B cell (primary cell): ENCODE measurements around the gene MSLN. TPM values are rescaled to one million over a fixed set of nuclear protein-coding genes. Genes with fewer than 3 reads are reported as not detected.

ENCODE experiments used
- ATAC-seq: fragments of 200-7000 bp; cut with Tn5 transposase; one replicate; pipeline ENCODE4 v1.10.0; 2021; ENCODE audit warnings: low read depth, mild to moderate bottlenecking, moderate number of reproducible peaks, moderate library complexity
- CTCF ChIA-PET: fragments of 350-600 bp; sonication (Branson Sonifier 250); formaldehyde crosslinking; loops from one replicate; lab custom pipeline; 2021; ENCODE audit warnings: antibody characterized with exemption, inconsistent platforms; lab: Charles Lee
- POLR2A ChIA-PET: fragments of 350-600 bp; sonication (Branson Sonifier 250); formaldehyde crosslinking; loops from one replicate; lab custom pipeline; 2021; ENCODE audit warnings: antibody characterized with exemption; lab: Charles Lee
- DNase-seq: peaks from one replicate; pipeline ENCODE4 v3.0.0; 2013
- H2AFZ ChIP-seq: 2 replicates; pipeline ENCODE4 v1.6.1; 2012; ENCODE audit warnings: mild to moderate bottlenecking, low read depth, low read length; ENCODE audit not compliant: insufficient read depth, poor library complexity, severe bottlenecking
- H3K27ac ChIP-seq, 2 donors: 1 replicate in 1 of 2; 2 replicates in 1 of 2; pipeline ENCODE4 v1.5.1; 2012 to 2013; ENCODE audit warnings: low read length in 2 of 2, mild to moderate bottlenecking in 2 of 2, moderate library complexity in 1 of 2
- H3K27me3 ChIP-seq, 4 experiments: fragments of 200-600 bp in 1 of 4; sonication (generic) in 1 of 4; replicated peaks in 1 of 4; 1 replicate in 2 of 4; 2 replicates in 2 of 4; pipeline versions ENCODE4 v1.6.1 to v1.7.0; 2013 to 2016; ENCODE audit warnings: low read length in 3 of 4, mild to moderate bottlenecking in 2 of 4, mixed read lengths in 1 of 4, moderate library complexity in 1 of 4; ENCODE audit not compliant: insufficient read depth in 4 of 4, control insufficient read depth in 3 of 4; ENCODE audit errors: control extremely low read depth in 1 of 4
- H3K36me3 ChIP-seq, 2 experiments: replicated peaks in 1 of 2; 1 replicate in 1 of 2; 2 replicates in 1 of 2; pipeline versions ENCODE4 v1.6.1 to v1.7.1; 2013; ENCODE audit warnings: low read length in 1 of 2; ENCODE audit not compliant: insufficient read depth in 2 of 2, control insufficient read depth in 1 of 2; ENCODE audit errors: control extremely low read depth in 1 of 2, extremely low read depth in 1 of 2
- H3K4me1 ChIP-seq, 2 donors: fragments of 200-600 bp in 1 of 2; sonication (generic) in 1 of 2; 1 replicate in 1 of 2; 2 replicates in 1 of 2; pipeline versions ENCODE4 v1.5.1 to v1.6.1; 2013 to 2017; ENCODE audit warnings: low read length in 2 of 2; ENCODE audit not compliant: control insufficient read depth in 2 of 2, insufficient read depth in 2 of 2
- H3K4me2 ChIP-seq: replicated peaks from 2 replicates; pipeline ENCODE3; 2012; ENCODE audit warnings: mild to moderate bottlenecking, low read depth, low read length; ENCODE audit not compliant: poor library complexity, severe bottlenecking
- H3K4me3 ChIP-seq, 5 experiments: fragments of 200-600 bp in 1 of 5; sonication (generic) in 1 of 5; 1 replicate in 3 of 5; 2 replicates in 2 of 5; pipeline versions ENCODE4 v1.5.1 to v1.7.0; 2011 to 2016; ENCODE audit warnings: low read length in 4 of 5, mild to moderate bottlenecking in 4 of 5, low read depth in 2 of 5, control low read depth in 1 of 5, moderate library complexity in 1 of 5; ENCODE audit not compliant: insufficient read depth in 1 of 5; ENCODE audit errors: control extremely low read depth in 1 of 5, extremely low read depth in 1 of 5
- H3K79me2 ChIP-seq: fragments of 200-600 bp; sonication (generic); one replicate; pipeline ENCODE4 v1.6.0; 2016; ENCODE audit warnings: low read length; ENCODE audit not compliant: control insufficient read depth, insufficient read depth
- H3K9ac ChIP-seq: fragments of 200-600 bp; sonication (generic); 2 replicates; pipeline ENCODE4 v1.6.1; 2017; ENCODE audit warnings: mild to moderate bottlenecking, low read length, moderate library complexity
- H3K9me3 ChIP-seq, 3 donors: one replicate each; pipeline versions ENCODE4 v1.6.1 to v1.7.1; 2013; ENCODE audit warnings: low read length in 2 of 3; ENCODE audit not compliant: control insufficient read depth in 2 of 3, insufficient read depth in 1 of 3; ENCODE audit errors: control extremely low read depth in 1 of 3
- H4K20me1 ChIP-seq: 2 replicates; pipeline ENCODE4 v1.6.0; 2012; ENCODE audit warnings: mild to moderate bottlenecking, low read length; ENCODE audit not compliant: insufficient read depth, control insufficient read depth, poor library complexity, severe bottlenecking
- H3K27ac Mint-ChIP-seq: one replicate; pipeline ENCODE4 v1.8.0; 2021; ENCODE audit warnings: mixed read lengths
- H3K27me3 Mint-ChIP-seq: one replicate; pipeline ENCODE4 v1.8.0; 2021; ENCODE audit warnings: mixed read lengths
- H3K4me1 Mint-ChIP-seq: one replicate; pipeline ENCODE4 v1.8.0; 2021; ENCODE audit warnings: mixed read lengths
- H3K4me3 Mint-ChIP-seq: one replicate; pipeline ENCODE4 v1.8.0; 2021; ENCODE audit warnings: mixed read lengths
- H3K9me3 Mint-ChIP-seq: one replicate; pipeline ENCODE4 v1.8.0; 2022; ENCODE audit warnings: mixed read lengths; ENCODE audit not compliant: insufficient read depth
- CTCF ChIP-seq: fragments of 200-600 bp; IDR thresholded peaks from one replicate; pipeline ENCODE4 v1.8.0; 2022; ENCODE audit warnings: antibody characterized with exemption, mild to moderate bottlenecking
- EZH2 ChIP-seq: IDR thresholded peaks from 2 replicates; pipeline ENCODE4 v1.6.1; 2012; ENCODE audit warnings: borderline replicate concordance, low read depth, mild to moderate bottlenecking, moderate library complexity, low read length; ENCODE audit not compliant: insufficient read depth, poor library complexity, severe bottlenecking
- WGBS: methylation state at CpG from one replicate; pipeline ENCODE4 v1.1.5; 2013; ENCODE audit warnings: missing lambda C conversion rate; ENCODE audit not compliant: insufficient coverage; 5-methylcytosine and 5-hydroxymethylcytosine counted together
- intact Hi-C: fragments of 100-400 bp; cut with micrococcal nuclease; formaldehyde crosslinking; loops from one replicate; pipeline ENCODE4 v1.10.0; 2022
- polyA plus RNA-seq: library from polyadenylated mRNA; depleted of rRNA; stranded (reverse); fragments of >200 nt; gene quantifications from 2 replicates; pipeline ENCODE4 v1.2.3, GENCODE V29; 2012
- total RNA-seq, 2 donors: library from RNA; stranded (reverse); fragments of 120-200 nt in 1 of 2; gene quantifications; 1 replicate in 1 of 2; 2 replicates in 1 of 2; pipeline versions ENCODE4 v1.2.3 to v1.2.4, GENCODE V29; 2013 to 2022

MSLN gene
- total and polyA plus RNA-seq, 2 donors (not counting 1 experiment from before 2014, with no cell fraction given), result not detected

GRCh38 chr16:801584-802363 lies 41.2 kb downstream of the MSLN start:
- Histone ChIP-seq H2AFZ (no peak overlapping the region), H3K79me2 (no peaks in the 10 kb centered on the region), H3K27ac (no peak overlapping the region), H3K27me3 (peaks cover 0 to 46% (median 6%) of the 10 kb centered on the region in 4 experiments), H3K9me3 (peaks cover 0 to 10% (median 0%) of the 10 kb centered on the region in 3 donors), H4K20me1 (no peaks in the 10 kb centered on the region), H3K4me3 (no peak overlapping the region), H3K4me2 (no peak overlapping the region), H3K36me3 (no peaks in the 10 kb centered on the region), H3K4me1 (peaks cover 6 to 10% of the 10 kb centered on the region in 2 donors), H3K9ac (no peak overlapping the region)
- H3K4me1 Mint-ChIP-seq, result no peaks in the 10 kb centered on the region
- H3K4me3 Mint-ChIP-seq, result no peak overlapping the region
- POLR2A ChIA-PET, result no interaction called here
- H3K27me3 Mint-ChIP-seq, result peaks cover 4% of the 10 kb centered on the region
- no peak overlapping the region for H3K27ac Mint-ChIP-seq
- DNase-seq (no peak), ATAC-seq (no peak)
- CTCF ChIA-PET, result interaction anchor here (1.0 to 1.7 kb wide), 2 partner anchors 17 to 61 kb away, joined by 3 to 4 read pairs; partner anchors contain the start of gene CIAO3
- TF ChIP-seq CTCF (no peak), EZH2 (no peak)
- intact Hi-C loops, result no loop called here
- no peaks in the 10 kb centered on the region for H3K9me3 Mint-ChIP-seq
- WGBS, result 66% methylated on average over 19 of the region's 22 CpGs

GRCh38 chr16:802461-802860 lies 41.9 kb downstream of the MSLN start:
- CTCF ChIA-PET, result interaction anchor here (1.0 to 1.7 kb wide), 2 partner anchors 17 to 62 kb away, joined by 3 to 4 read pairs; partner anchors contain the start of gene CIAO3
- 80% methylated on average over 7 of the region's 7 CpGs for WGBS
- no peak for TF ChIP-seq CTCF
- no peak for TF ChIP-seq EZH2

More at GRCh38 chr16:802461-802860, 41.9 kb downstream of the MSLN start:
- H3K4me1 ChIP-seq, result peaks cover 10% of the 10 kb centered on the region in 2 donors
- intact Hi-C loops, result no loop called here
- no peaks in the 10 kb centered on the region for H3K79me2 ChIP-seq
- no peak overlapping the region for H3K27ac Mint-ChIP-seq
- no peak overlapping the region for H2AFZ ChIP-seq
- no peak overlapping the region for H3K27ac ChIP-seq
- H4K20me1 ChIP-seq, result no peaks in the 10 kb centered on the region
- no peak overlapping the region for H3K9ac ChIP-seq
- H3K9me3 Mint-ChIP-seq, result no peaks in the 10 kb centered on the region
- ATAC-seq (no peak), DNase-seq (no peak)
- peaks cover 0 to 46% (median 6%) of the 10 kb centered on the region in 4 experiments for H3K27me3 ChIP-seq
- H3K4me3 ChIP-seq, result no peak overlapping the region
- H3K9me3 ChIP-seq, result peaks cover 0 to 10% (median 0%) of the 10 kb centered on the region in 3 donors
- H3K4me2 ChIP-seq, result no peak overlapping the region
- POLR2A ChIA-PET, result no interaction called here
- H3K36me3 ChIP-seq, result no peaks in the 10 kb centered on the region
- no peak overlapping the region for H3K4me3 Mint-ChIP-seq
- H3K27me3 Mint-ChIP-seq, result peaks cover 4% of the 10 kb centered on the region
- H3K4me1 Mint-ChIP-seq, result no peaks in the 10 kb centered on the region
